T-cell (primary cell): Measurements from ENCODE around the gene ZNF648. TPM values are rescaled to one million over a fixed set of nuclear protein-coding genes. Genes with fewer than 3 reads are reported as not detected.

Experiments
- ATAC-seq, 4 experiments: fragments of 200-7000 bp in 3 of 4; fragments of 150-1000 bp in 1 of 4; cut with Tn5 transposase; replicated peaks in 1 of 4; 1 replicate in 3 of 4; 2 replicates in 1 of 4; pipeline ENCODE4 v1.10.0; 2021; ENCODE audit warnings: moderate library complexity in 3 of 4, mild to moderate bottlenecking in 2 of 4, moderate number of reproducible peaks in 1 of 4
- CTCF ChIA-PET, 2 donors: fragments of 300-600 bp; sonication (Branson Sonifier 250); formaldehyde crosslinking; loops; one replicate each; lab custom pipeline; 2022; ENCODE audit warnings: antibody characterized with exemption in 2 of 2; lab: Charles Lee
- POLR2A ChIA-PET, 2 donors: fragments of 300-600 bp; sonication (Branson Sonifier 250); formaldehyde crosslinking; loops; one replicate each; lab custom pipeline; 2022; ENCODE audit warnings: antibody characterized with exemption in 2 of 2; lab: Charles Lee
- DNase-seq, 35 experiments: peaks; one replicate each; pipeline versions ENCODE4 v3.0.0 to v3.0.0-alpha.2; 2013 to 2023
- H3K27ac ChIP-seq: one replicate; pipeline ENCODE4 v1.5.1; 2013; ENCODE audit warnings: low read length
- H3K27me3 ChIP-seq, 2 experiments: replicated peaks in 1 of 2; 1 replicate in 1 of 2; 2 replicates in 1 of 2; pipeline versions ENCODE4 v1.6.1 to v1.7.0; 2013; ENCODE audit warnings: low read length in 1 of 2, mixed read lengths in 1 of 2; ENCODE audit not compliant: control insufficient read depth in 2 of 2, insufficient read depth in 2 of 2; ENCODE audit errors: extremely low read depth in 1 of 2
- H3K36me3 ChIP-seq, 2 donors: 1 replicate in 1 of 2; 2 replicates in 1 of 2; pipeline versions ENCODE4 v1.6.1 to v1.7.0; 2013; ENCODE audit warnings: low read length in 1 of 2; ENCODE audit not compliant: control insufficient read depth in 2 of 2, insufficient read depth in 1 of 2; ENCODE audit errors: extremely low read depth in 1 of 2
- H3K4me1 ChIP-seq, 2 experiments: 1 replicate in 1 of 2; 2 replicates in 1 of 2; pipeline versions ENCODE4 v1.6.1 to v1.7.0; 2013; ENCODE audit warnings: low read length in 2 of 2, mixed read lengths in 1 of 2; ENCODE audit not compliant: insufficient read depth in 2 of 2, control insufficient read depth in 1 of 2; ENCODE audit errors: extremely low read depth in 1 of 2
- H3K4me3 ChIP-seq, 2 donors: 1 replicate in 1 of 2; 2 replicates in 1 of 2; pipeline versions ENCODE4 v1.5.1 to v1.7.0; 2013; ENCODE audit warnings: mild to moderate bottlenecking in 2 of 2, low read length in 1 of 2, moderate library complexity in 1 of 2; ENCODE audit not compliant: control insufficient read depth in 1 of 2; ENCODE audit errors: extremely low read depth in 1 of 2
- H3K9me3 ChIP-seq: 2 replicates; pipeline ENCODE4 v1.7.0; 2013
- H3K27ac Mint-ChIP-seq, 2 donors: one replicate each; pipeline ENCODE4 v1.8.0; 2020 to 2021; ENCODE audit warnings: mild to moderate bottlenecking in 2 of 2, mixed read lengths in 2 of 2
- H3K27me3 Mint-ChIP-seq, 2 donors: one replicate each; pipeline ENCODE4 v1.8.0; 2021 to 2022; ENCODE audit warnings: mixed read lengths in 2 of 2
- H3K36me3 Mint-ChIP-seq: one replicate; pipeline ENCODE4 v1.8.0; 2021; ENCODE audit warnings: mixed read lengths
- H3K4me1 Mint-ChIP-seq, 3 donors: one replicate each; pipeline ENCODE4 v1.8.0; 2020 to 2022; ENCODE audit warnings: mixed read lengths in 3 of 3, mild to moderate bottlenecking in 1 of 3
- H3K4me3 Mint-ChIP-seq, 3 donors: one replicate each; pipeline ENCODE4 v1.8.0; 2020 to 2022; ENCODE audit warnings: mild to moderate bottlenecking in 3 of 3, mixed read lengths in 3 of 3, moderate library complexity in 3 of 3
- H3K9me3 Mint-ChIP-seq, 3 donors: one replicate each; pipeline ENCODE4 v1.8.0; 2020 to 2022; ENCODE audit warnings: mixed read lengths in 3 of 3
- WGBS: methylation state at CpG from one replicate; pipeline ENCODE4 v1.1.5; 2013; ENCODE audit warnings: missing lambda C conversion rate; ENCODE audit not compliant: insufficient coverage; 5-methylcytosine and 5-hydroxymethylcytosine counted together
- total RNA-seq, 35 experiments: library from RNA in 6 of 35; stranded (reverse) in 6 of 35; fragments of 120-200 nt in 1 of 35; gene quantifications; one replicate each; pipeline versions ENCODE4 v1.2.1 to v1.2.4 and lab custom pipeline; 2013 to 2026

The ZNF648 gene
- total RNA-seq, 5 donors from 2014 or later (not counting 1 experiment from before 2014, with no cell fraction given): not detected

DNA sequence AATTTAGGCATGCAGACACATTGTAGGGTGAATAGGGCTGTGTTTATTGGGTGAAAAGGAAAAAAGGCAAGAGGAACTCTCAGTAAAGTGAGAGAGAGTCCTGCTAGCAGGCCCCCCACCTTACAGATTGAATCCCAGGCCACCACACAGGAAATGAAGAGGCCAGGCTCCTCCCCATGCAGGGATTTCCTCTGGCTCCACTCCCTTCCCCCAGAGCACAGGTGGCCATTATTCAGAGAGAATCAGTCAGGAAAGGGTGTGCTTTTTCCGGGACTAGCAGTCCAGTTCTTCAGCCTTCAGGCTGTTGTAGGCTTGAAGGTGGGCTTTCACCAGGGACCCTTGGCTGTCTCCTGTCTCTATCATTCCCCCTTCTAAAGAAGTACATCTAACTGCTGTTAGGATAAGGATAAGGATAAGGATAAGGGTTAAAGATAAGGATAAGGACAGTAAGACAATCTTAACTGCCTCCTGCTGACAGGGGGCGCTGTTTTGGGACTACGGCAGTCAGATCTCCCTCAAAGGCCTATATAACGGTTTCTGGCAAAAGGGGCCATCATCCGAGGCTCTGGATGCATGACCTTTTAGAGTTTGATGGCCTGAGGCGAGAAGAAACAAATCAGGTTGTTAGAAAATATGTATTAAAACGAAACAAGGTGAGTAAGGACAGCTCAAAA lies 26.3 kb downstream of the ZNF648 start:
- Histone ChIP-seq H3K4me3 (no peak overlapping the region), H3K27me3 (no peaks in the 10 kb centered on the region), H3K27ac (no peak overlapping the region), H3K36me3 (no peaks in the 10 kb centered on the region), H3K9me3 (no peaks in the 10 kb centered on the region), H3K4me1 (peaks cover 0 to 2% of the 10 kb centered on the region in 2 experiments)
- POLR2A ChIA-PET: no interaction called here
- Mint-ChIP-seq H3K4me3 (no peak overlapping the region), H3K9me3 (peaks cover 0 to 8% (median 2%) of the 10 kb centered on the region in 3 donors), H3K36me3 (no peaks in the 10 kb centered on the region), H3K27ac (no peak overlapping the region), H3K4me1 (peaks cover 2 to 10% (median 9%) of the 10 kb centered on the region in 3 donors), H3K27me3 (no peaks in the 10 kb centered on the region)
- CTCF ChIA-PET: no interaction called here
- DNase-seq (peak in 1 of 35 experiments; percentile 29), ATAC-seq (no peak)
- WGBS: 64% methylated on average over 3 of the region's 7 CpGs

GRCh38 chr1:182032251-182032650 lies 29.3 kb downstream of the ZNF648 start:
- POLR2A ChIA-PET: no interaction called here
- Histone ChIP-seq H3K4me1 (peaks cover 6 to 14% of the 10 kb centered on the region in 2 experiments), H3K36me3 (no peaks in the 10 kb centered on the region), H3K27ac (no peak overlapping the region), H3K9me3 (no peaks in the 10 kb centered on the region), H3K4me3 (no peak overlapping the region), H3K27me3 (no peaks in the 10 kb centered on the region)
- H3K9me3 Mint-ChIP-seq: peaks cover 0 to 2% (median 1%) of the 10 kb centered on the region in 3 donors
- no peak for ATAC-seq
- no peaks in the 10 kb centered on the region for H3K36me3 Mint-ChIP-seq
- no peak overlapping the region for H3K4me3 Mint-ChIP-seq
- CTCF ChIA-PET: interaction anchor here in 1 of 2 donors (0.5 kb wide), 1 partner anchor 13 kb away, joined by 5 read pairs; no protein-coding TSS in a partner anchor
- H3K4me1 Mint-ChIP-seq: peaks cover 16 to 19% (median 16%) of the 10 kb centered on the region in 3 donors
- no peaks in the 10 kb centered on the region for H3K27me3 Mint-ChIP-seq
- no peak overlapping the region for H3K27ac Mint-ChIP-seq
- no peak for DNase-seq
- no CpG with 5 or more reads among the region's 1 CpG for WGBS

DNA sequence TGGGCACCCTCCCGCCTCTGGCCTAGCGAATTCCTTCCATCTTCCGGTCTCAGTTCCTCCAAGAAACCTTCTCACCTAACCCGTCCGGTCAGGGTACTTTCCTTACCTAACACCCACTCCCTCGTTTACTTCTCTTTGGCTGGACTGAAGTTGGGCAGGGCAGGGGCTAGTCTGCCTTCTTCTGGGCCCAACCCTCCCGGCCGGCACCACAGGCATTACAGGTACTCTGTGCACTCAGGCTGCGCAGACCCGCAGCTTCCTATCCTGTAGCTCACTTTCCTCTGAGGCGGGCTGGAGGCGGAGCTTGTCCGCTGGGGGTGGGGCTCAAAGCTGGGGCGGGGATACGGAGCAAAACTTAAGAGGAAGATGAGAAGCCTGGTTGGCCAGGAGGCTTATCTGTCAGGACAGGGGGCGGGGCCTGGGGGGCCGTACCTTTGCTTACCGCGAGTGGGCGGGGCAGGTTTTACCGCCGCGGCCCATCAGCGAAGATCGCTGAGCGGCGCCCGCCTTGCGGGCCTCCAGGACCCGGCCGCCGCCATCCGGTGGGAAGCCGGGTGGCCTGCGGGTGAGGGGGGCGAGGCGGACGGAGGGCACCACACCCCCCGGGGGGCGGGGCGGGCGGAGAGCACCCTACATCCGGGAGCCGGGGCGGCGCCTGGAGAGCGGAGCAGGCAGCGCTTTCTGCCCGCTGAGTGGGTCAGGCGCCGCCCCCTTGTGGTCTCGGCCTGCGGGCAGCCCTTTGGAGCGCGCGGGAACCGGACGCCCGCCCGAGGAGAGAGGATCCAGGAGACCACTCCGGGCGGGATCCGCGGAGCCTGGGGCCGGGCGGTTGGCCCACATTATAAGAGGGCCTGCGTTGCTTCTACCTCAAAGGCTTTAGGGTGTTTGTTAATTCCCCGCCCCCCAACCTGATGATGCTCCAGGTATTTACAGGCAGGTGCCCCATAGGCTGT lies 31.9 kb downstream of the ZNF648 start:
- Histone ChIP-seq H3K4me1 (peaks cover 6 to 14% of the 10 kb centered on the region in 2 experiments), H3K27ac (peak overlapping the region; percentile 92), H3K9me3 (no peaks in the 10 kb centered on the region), H3K4me3 (peak overlapping the region; percentile 75 to 82), H3K27me3 (no peaks in the 10 kb centered on the region), H3K36me3 (no peaks in the 10 kb centered on the region)
- peak overlapping the region; percentile 97 to 98 for H3K27ac Mint-ChIP-seq
- peaks cover 13 to 16% (median 16%) of the 10 kb centered on the region in 3 donors for H3K4me1 Mint-ChIP-seq
- ChIA-PET CTCF (interaction anchor here in 1 of 2 donors (0.5 to 1.5 kb wide), 9 partner anchors 14 to 1776 kb away, joined by 3 to 6 read pairs (median 4); no protein-coding TSS in a partner anchor), POLR2A (interaction anchor here (0.5 to 0.7 kb wide), 7 partner anchors 14 to 760 kb away, joined by 3 to 9 read pairs (median 8); no protein-coding TSS in a partner anchor)
- WGBS: under 1% methylated on average over 63 of the region's 68 CpGs
- peak overlapping the region; percentile 88 to 95 (median 89) for H3K4me3 Mint-ChIP-seq
- peak; percentile 96 to 100 (median 98) for DNase-seq
- peak; percentile 91 to 93 (median 92) for ATAC-seq
- no peaks in the 10 kb centered on the region for H3K9me3 Mint-ChIP-seq
- no peaks in the 10 kb centered on the region for H3K36me3 Mint-ChIP-seq
- no peaks in the 10 kb centered on the region for H3K27me3 Mint-ChIP-seq

GRCh38 chr1:182029002-182029378 lies 32.5 kb downstream of the ZNF648 start:
- H3K36me3 Mint-ChIP-seq: no peaks in the 10 kb centered on the region
- H3K4me3 Mint-ChIP-seq: peak overlapping the region; percentile 88 to 95 (median 89)
- no peaks in the 10 kb centered on the region for H3K9me3 Mint-ChIP-seq
- no peaks in the 10 kb centered on the region for H3K27me3 Mint-ChIP-seq
- 0% methylated on average over 1 of the region's 2 CpGs for WGBS
- ChIA-PET POLR2A (interaction anchor here (0.6 to 0.7 kb wide), 6 partner anchors 14 to 761 kb away, joined by 3 to 9 read pairs (median 8); no protein-coding TSS in a partner anchor), CTCF (interaction anchor here in 1 of 2 donors (0.6 to 1.0 kb wide), 7 partner anchors 13 to 1777 kb away, joined by 3 to 6 read pairs (median 4); no protein-coding TSS in a partner anchor)
- H3K4me3 ChIP-seq: peak overlapping the region; percentile 75 to 82
- DNase-seq (no peak), ATAC-seq (no peak)
- H3K27ac Mint-ChIP-seq: peak overlapping the region; percentile 97 to 98
- peak overlapping the region; percentile 92 for H3K27ac ChIP-seq
- H3K4me1 ChIP-seq: peaks cover 6 to 14% of the 10 kb centered on the region in 2 experiments
- peaks cover 13 to 16% (median 16%) of the 10 kb centered on the region in 3 donors for H3K4me1 Mint-ChIP-seq
- no peaks in the 10 kb centered on the region for H3K27me3 ChIP-seq
- H3K9me3 ChIP-seq: no peaks in the 10 kb centered on the region
- H3K36me3 ChIP-seq: no peaks in the 10 kb centered on the region

DNA sequence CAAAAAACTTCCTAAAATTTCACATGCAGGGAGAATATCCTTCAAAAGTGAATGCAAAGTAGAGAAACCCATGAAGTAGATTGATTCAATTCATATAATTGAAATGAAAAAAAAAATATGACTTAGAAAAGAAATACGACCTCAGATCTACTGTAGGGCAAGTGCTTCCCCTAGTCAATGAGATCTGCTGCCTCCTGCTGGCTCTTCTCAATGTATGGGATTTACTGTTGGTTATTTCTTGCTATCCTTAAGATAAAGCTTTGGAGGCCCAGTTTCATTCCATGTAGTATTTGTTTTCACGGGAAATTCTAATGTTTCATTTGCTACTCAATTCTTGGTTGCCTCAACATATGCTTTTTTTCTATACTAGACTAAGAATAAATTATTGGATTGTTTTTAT lies 46.2 kb downstream of the ZNF648 start:
- DNase-seq: peak in 1 of 35 experiments; percentile 2
- Mint-ChIP-seq H3K4me1 (no peaks in the 10 kb centered on the region), H3K27me3 (peaks cover 5 to 7% of the 10 kb centered on the region in 2 donors), H3K9me3 (peaks cover 0 to 8% (median 7%) of the 10 kb centered on the region in 3 donors), H3K4me3 (no peak overlapping the region), H3K36me3 (no peaks in the 10 kb centered on the region), H3K27ac (no peak overlapping the region)
- Histone ChIP-seq H3K36me3 (no peaks in the 10 kb centered on the region), H3K4me1 (no peaks in the 10 kb centered on the region), H3K27me3 (no peaks in the 10 kb centered on the region), H3K27ac (no peak overlapping the region), H3K4me3 (no peak overlapping the region), H3K9me3 (no peaks in the 10 kb centered on the region)
- POLR2A ChIA-PET: no interaction called here
- WGBS: no CpG with 5 or more reads among the region's 2 CpGs
- CTCF ChIA-PET: no interaction called here
- ATAC-seq: no peak
